ENCODE measurements around the gene PCED1B.

GRCh38 chr12:47110718-47111391 is 31.4 kb downstream of the PCED1B start:
- no peak for TF ChIP-seq CTCF (IDR thresholded peaks at IDR 0.05)
- no peak for TF ChIP-seq EZH2 (IDR thresholded peaks at IDR 0.05)

Data from neural progenitor cell (in vitro differentiated cells).